ENCODE results near the gene SLC25A6. TPM values are rescaled to one million over a fixed set of nuclear protein-coding genes. Genes with fewer than 3 reads are reported as not detected.

Gene SLC25A6
- total and polyA plus RNA-seq, 9 of the 15 experiments (the other 6 are each of a cell fraction or from before 2014, with no cell fraction given): 24.6 to 330 (median 129) TPM

DNA sequence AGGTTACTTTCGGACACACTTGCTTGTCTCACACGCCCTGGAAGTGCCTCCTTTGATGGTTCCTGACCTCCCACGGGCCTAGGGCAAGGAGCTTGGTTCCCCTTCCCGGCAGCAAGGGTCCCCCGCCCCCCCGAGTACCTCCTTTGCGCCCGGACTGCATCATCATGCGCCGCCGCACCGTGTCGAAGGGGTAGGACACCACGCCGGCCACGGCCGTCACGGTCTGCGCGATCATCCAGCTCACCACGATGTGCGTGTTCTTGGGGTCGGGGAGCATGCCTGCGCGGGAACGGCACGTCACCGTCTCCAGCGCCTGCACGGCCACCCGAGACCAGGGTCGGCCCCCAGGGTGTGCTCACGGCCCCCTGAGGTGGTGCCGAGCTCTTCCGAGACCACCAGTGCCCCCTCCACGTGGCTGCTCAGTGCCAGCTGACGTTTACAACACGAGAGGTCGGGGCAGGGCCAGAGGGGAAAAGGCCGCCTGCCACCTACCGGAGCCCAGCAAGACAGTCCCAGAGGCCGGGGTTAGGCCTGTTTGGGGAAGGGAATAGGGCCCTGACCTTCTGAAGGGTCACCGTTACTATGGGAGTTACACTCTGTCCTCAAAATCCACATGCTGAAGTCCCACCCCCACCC is 4.7 kb downstream of the SLC25A6 start:
- Histone ChIP-seq H3K9me3 (replicated peaks; ENCODE audit: control insufficient read depth, insufficient read depth, low read depth, low read length) (no peaks in the 10 kb centered on the region), H4K20me1 (replicated peaks; ENCODE audit: control insufficient read depth, insufficient read depth, low read length) (peaks cover 44% of the 10 kb centered on the region), H2AFZ (ENCODE audit: low read depth, low read length) (no peak overlapping the region), H3K27me3 (ENCODE audit: control insufficient read depth in 2 of 2, insufficient read depth in 2 of 2, low read length in 2 of 2) (no peaks in the 10 kb centered on the region), H3K79me2 (ENCODE audit: control insufficient read depth, insufficient read depth, low read length) (peaks cover 49% of the 10 kb centered on the region), H3K9ac (ENCODE audit: insufficient read depth in 1 of 2, low read depth in 2 of 2, low read length in 2 of 2) (peak overlapping the region in 1 of 2 experiments; percentile 71; a peak in 2 of 4 replicates), H3K4me2 (ENCODE audit: insufficient read depth, low read length) (no peak overlapping the region), H3K27ac (ENCODE audit: extremely low read depth, low read depth, low read length) (no peak overlapping the region), H3K4me1 (replicated peaks in 1 of 2; ENCODE audit: control insufficient read depth in 2 of 2, insufficient read depth in 2 of 2, low read length in 2 of 2) (peaks cover 6 to 49% of the 10 kb centered on the region in 2 experiments; a peak in 4 of 5 replicates), H3K9me1 (ENCODE audit: control insufficient read depth, insufficient read depth, low read length) (peaks cover 8% of the 10 kb centered on the region), H3K36me3 (ENCODE audit: control insufficient read depth, insufficient read depth, low read length) (peaks cover 70% of the 10 kb centered on the region), H3K4me3 (no peak overlapping the region)
- POLR2A ChIA-PET: no interaction called here
- no TSS peak for BruUV-seq (replicated peaks)
- intact Hi-C loops (cut with micrococcal nuclease): no loop called here
- in situ Hi-C loops (cut with MboI): no loop called here
- DNase-seq (ENCODE audit: extremely low read depth in 1 of 4, low spot score in 3 of 4): peak in 1 of 4 experiments; percentile 5
- CTCF ChIA-PET (ENCODE audit: low intra/inter-chr PET ratio): no interaction called here
- TF ChIP-seq ZNF785 (CRISPR knock-in tag; IDR thresholded peaks at IDR 0.05) (no peak), RBFOX2 (IDR thresholded peaks at IDR 0.05; ENCODE audit: low read depth, low read length) (peak; percentile 78), PCBP1 (IDR thresholded peaks at IDR 0.05; ENCODE audit: low read depth, low read length, poor library complexity, severe bottlenecking) (peak; percentile 36), POLR3G (IDR thresholded peaks at IDR 0.05; ENCODE audit: extremely low read depth, insufficient read length, insufficient replicate concordance) (no peak), MIER1 (IDR thresholded peaks at IDR 0.05; ENCODE audit: low read depth) (0 out of 2 replicates have a peak, but pooled peaks have one; percentile 2), POLR2G (IDR thresholded peaks at IDR 0.05; ENCODE audit: low read depth, low read length) (peak; percentile 66; the same call in 1 of the 2 replicates), XRCC5 (IDR thresholded peaks at IDR 0.05; ENCODE audit: low read depth, low read length) (no peak), NR4A1 (CRISPR knock-in tag; IDR thresholded peaks at IDR 0.05) (no peak), NR4A1 (tag; IDR thresholded peaks at IDR 0.05) (no peak), POLR2A (conservative IDR thresholded peaks at IDR 0.05) (0 out of 2 replicates have a peak, but pooled peaks have one; percentile 12), TCFL5 (CRISPR knock-in tag; conservative IDR thresholded peaks at IDR 0.05) (no peak)
- TF ChIP-seq, protein P1, sequence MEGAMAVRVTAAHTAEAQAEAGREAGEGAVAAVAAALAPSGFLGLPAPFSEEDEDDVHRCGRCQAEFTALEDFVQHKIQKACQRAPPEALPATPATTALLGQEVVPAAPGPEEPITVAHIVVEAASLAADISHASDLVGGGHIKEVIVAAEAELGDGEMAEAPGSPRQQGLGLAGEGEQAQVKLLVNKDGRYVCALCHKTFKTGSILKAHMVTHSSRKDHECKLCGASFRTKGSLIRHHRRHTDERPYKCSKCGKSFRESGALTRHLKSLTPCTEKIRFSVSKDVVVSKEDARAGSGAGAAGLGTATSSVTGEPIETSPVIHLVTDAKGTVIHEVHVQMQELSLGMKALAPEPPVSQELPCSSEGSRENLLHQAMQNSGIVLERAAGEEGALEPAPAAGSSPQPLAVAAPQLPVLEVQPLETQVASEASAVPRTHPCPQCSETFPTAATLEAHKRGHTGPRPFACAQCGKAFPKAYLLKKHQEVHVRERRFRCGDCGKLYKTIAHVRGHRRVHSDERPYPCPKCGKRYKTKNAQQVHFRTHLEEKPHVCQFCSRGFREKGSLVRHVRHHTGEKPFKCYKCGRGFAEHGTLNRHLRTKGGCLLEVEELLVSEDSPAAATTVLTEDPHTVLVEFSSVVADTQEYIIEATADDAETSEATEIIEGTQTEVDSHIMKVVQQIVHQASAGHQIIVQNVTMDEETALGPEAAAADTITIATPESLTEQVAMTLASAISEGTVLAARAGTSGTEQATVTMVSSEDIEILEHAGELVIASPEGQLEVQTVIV (CRISPR knock-in tag; IDR thresholded peaks at IDR 0.05; ENCODE audit: borderline replicate concordance): no peak
- TF ChIP-seq, protein P2, sequence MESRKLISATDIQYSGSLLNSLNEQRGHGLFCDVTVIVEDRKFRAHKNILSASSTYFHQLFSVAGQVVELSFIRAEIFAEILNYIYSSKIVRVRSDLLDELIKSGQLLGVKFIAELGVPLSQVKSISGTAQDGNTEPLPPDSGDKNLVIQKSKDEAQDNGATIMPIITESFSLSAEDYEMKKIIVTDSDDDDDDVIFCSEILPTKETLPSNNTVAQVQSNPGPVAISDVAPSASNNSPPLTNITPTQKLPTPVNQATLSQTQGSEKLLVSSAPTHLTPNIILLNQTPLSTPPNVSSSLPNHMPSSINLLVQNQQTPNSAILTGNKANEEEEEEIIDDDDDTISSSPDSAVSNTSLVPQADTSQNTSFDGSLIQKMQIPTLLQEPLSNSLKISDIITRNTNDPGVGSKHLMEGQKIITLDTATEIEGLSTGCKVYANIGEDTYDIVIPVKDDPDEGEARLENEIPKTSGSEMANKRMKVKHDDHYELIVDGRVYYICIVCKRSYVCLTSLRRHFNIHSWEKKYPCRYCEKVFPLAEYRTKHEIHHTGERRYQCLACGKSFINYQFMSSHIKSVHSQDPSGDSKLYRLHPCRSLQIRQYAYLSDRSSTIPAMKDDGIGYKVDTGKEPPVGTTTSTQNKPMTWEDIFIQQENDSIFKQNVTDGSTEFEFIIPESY (CRISPR knock-in tag; IDR thresholded peaks at IDR 0.05): no peak
- FAIRE-seq: no peak
- WGBS (ENCODE audit: insufficient coverage, low coverage, missing lambda C conversion rate): 93% methylated on average over 3 of the region's 43 CpGs
- no peak for ATAC-seq

All from K562 (cell line).